ENCODE measurements around the gene HADH. TPM values are rescaled to one million over a fixed set of nuclear protein-coding genes. Genes with fewer than 3 reads are reported as not detected.

HADH gene
- total RNA-seq (2022; extraction: Qiagen RNA extraction; ENCODE audit: low read depth): 20.2 to 24.6 TPM (median 23.0 TPM) in 5 replicates

DNA sequence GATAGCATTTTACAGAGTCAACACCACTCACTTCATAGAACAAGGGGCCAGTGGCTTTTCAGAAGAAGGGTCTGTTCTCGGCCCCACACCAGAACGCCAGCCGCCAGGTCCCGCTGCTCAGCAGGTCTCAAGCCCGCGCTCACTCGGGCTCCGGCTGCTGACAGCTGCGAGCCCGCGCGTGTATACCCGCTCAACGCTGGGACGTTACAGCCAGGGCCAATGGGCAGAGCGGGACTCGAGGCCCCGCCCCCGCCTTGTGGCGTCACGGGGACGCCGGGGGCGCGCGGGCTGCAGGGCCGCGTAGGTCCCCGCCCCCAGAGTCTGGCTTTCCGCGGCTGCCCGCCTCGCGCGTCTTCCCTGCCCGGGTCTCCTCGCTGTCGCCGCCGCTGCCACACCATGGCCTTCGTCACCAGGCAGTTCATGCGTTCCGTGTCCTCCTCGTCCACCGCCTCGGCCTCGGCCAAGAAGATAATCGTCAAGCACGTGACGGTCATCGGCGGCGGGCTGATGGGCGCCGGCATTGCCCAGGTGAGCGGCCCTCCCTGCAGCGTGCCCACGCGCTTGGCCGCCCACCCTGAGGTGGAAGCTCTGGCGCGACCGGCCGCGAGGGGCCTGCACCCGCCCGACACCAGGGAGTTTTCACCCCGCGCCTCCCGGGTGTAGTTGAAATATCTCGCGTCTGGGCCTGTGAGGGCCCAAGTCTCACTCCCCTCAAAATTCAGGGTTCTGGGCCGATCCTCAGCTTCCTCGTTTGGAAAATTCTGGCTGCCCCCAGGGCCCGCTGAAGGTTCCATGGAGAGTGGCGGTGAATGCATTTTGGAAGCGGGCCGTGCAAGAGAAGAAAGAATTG is at the start of gene HADH:
HADH (plus strand) TSS at position 353 of the 850 bp plus-strand sequence; CDS start at position 397, 44 bp downstream.

Other genes starting within 250 kb of the HADH start
- 19.7 to 34.0 TPM (median 29.3 TPM) in 5 replicates for gene SGMS2, start 165.0 kb upstream of the HADH start, total RNA-seq (2022; extraction: Qiagen RNA extraction; ENCODE audit: low read depth)
- gene CYP2U1, start 58.3 kb upstream of the HADH start, total RNA-seq (2022; extraction: Qiagen RNA extraction; ENCODE audit: low read depth): 1.1 to 1.8 TPM (median 1.5 TPM) in 5 replicates
- gene LEF1, start 179.0 kb downstream of the HADH start, total RNA-seq (2022; extraction: Qiagen RNA extraction; ENCODE audit: low read depth): 0.14 TPM in 1 of 5 replicates, not detected in the others